Measurements from ENCODE around the gene GGTLC3.
A peak's percentile ranks its signal among the peaks of the same experiment; 100 is the strongest.
"Not testable (repeated sequence)": the region's sequence is repeated elsewhere in the genome, so short reads cannot be mapped to it uniquely, and the experiment has no call there.

The GGTLC3 gene

GRCh38 chr22:18518061-18518460, at the start of gene GGTLC3:
Gene GGTLC3, minus strand, starts transcription at chr22:18518161. Its CDS starts 264 bp downstream, at chr22:18517897.
- not testable (repeated sequence) for DNase-seq

GRCh38 chr22:18560099-18560974, 42.4 kb upstream of the GGTLC3 start:
- not testable (repeated sequence) for DNase-seq

- DNase-seq = not testable (repeated sequence)
These were observed 41.0 kb upstream of the GGTLC3 start for GRCh38 chr22:18558939-18559338.

- DNase-seq = not testable (repeated sequence)
These were observed 40.6 kb upstream of the GGTLC3 start for GRCh38 chr22:18558516-18558915.

GRCh38 chr22:18554280-18555256, 36.6 kb upstream of the GGTLC3 start:
- DNase-seq = not testable (repeated sequence)

- not testable (repeated sequence) for DNase-seq
These were observed 35.1 kb upstream of the GGTLC3 start for GRCh38 chr22:18552839-18553597.

- not testable (repeated sequence) for DNase-seq
These were observed 33.1 kb upstream of the GGTLC3 start for GRCh38 chr22:18551046-18551445.

- DNase-seq = not testable (repeated sequence)
These were observed 31.7 kb upstream of the GGTLC3 start for GRCh38 chr22:18549458-18550179.

GRCh38 chr22:18544615-18545014, 26.7 kb upstream of the GGTLC3 start:
- not testable (repeated sequence) for DNase-seq

- DNase-seq = not testable (repeated sequence)
These were observed 25.4 kb upstream of the GGTLC3 start for GRCh38 chr22:18543400-18543799.

- DNase-seq = not testable (repeated sequence)
These were observed 22.0 kb upstream of the GGTLC3 start for GRCh38 chr22:18539994-18540393.

GRCh38 chr22:18534315-18534714, 16.4 kb upstream of the GGTLC3 start:
- DNase-seq = not testable (repeated sequence)

- DNase-seq = not testable (repeated sequence)
These were observed 15.7 kb upstream of the GGTLC3 start for GRCh38 chr22:18533633-18534032.

GRCh38 chr22:18529416-18530145, 11.6 kb upstream of the GGTLC3 start:
- DNase-seq = not testable (repeated sequence)

- DNase-seq = peak; percentile 83
These were observed 10.8 kb upstream of the GGTLC3 start for GRCh38 chr22:18528597-18529415.

- DNase-seq = not testable (repeated sequence)
These were observed 10.0 kb upstream of the GGTLC3 start, which contains the start of gene TMEM191B for GRCh38 chr22:18527752-18528596. Gene TMEM191B, plus strand, starts transcription at chr22:18527802. Its CDS starts 179 bp downstream, at chr22:18527981.

GRCh38 chr22:18523328-18523727, 5.4 kb upstream of the GGTLC3 start:
- not testable (repeated sequence) for DNase-seq

- DNase-seq = not testable (repeated sequence)
These were observed 4.8 kb upstream of the GGTLC3 start for GRCh38 chr22:18522762-18523161.

GRCh38 chr22:18513454-18513853, 4.5 kb downstream of the GGTLC3 start:
- not testable (repeated sequence) for DNase-seq
